GM19035 (cell line): Measurements from ENCODE around the gene CLCN4.

Source experiments
- ATAC-seq: cut with Tn5 transposase; IDR thresholded peaks from one replicate; pipeline ENCODE4 v1.9.1; 2021; ENCODE audit not compliant: unreplicated experiment

Gene CLCN4

GRCh38 chrX:10156199-10157031 is at the start of gene CLCN4:
Gene CLCN4, plus strand, starts transcription at chrX:10156975. Its CDS starts 28,058 bp downstream, at chrX:10185033.
- peak; percentile 80 for ATAC-seq

GRCh38 chrX:10107483-10107882 is 49.3 kb upstream of the CLCN4 start:
- no peak for ATAC-seq

- ATAC-seq, result no peak
These were observed 48.5 kb upstream of the CLCN4 start for GRCh38 chrX:10108288-10108687.

- no peak for ATAC-seq
These were observed 47.1 kb upstream of the CLCN4 start for GRCh38 chrX:10109695-10110094.

- ATAC-seq, result no peak
These were observed 46.3 kb upstream of the CLCN4 start for GRCh38 chrX:10110316-10110935.

- peak; percentile 47 for ATAC-seq
These were observed 45.8 kb upstream of the CLCN4 start for GRCh38 chrX:10110984-10111363.

- ATAC-seq, result peak; percentile 60
These were observed 45.2 kb upstream of the CLCN4 start for GRCh38 chrX:10111364-10112148.

- peak; percentile 42 for ATAC-seq
These were observed 44.3 kb upstream of the CLCN4 start for GRCh38 chrX:10112510-10112909.

- ATAC-seq, result no peak
These were observed 41.7 kb upstream of the CLCN4 start for GRCh38 chrX:10115082-10115481.

GRCh38 chrX:10117301-10117700 is 39.5 kb upstream of the CLCN4 start:
- no peak for ATAC-seq

- no peak for ATAC-seq
These were observed 38.9 kb upstream of the CLCN4 start for GRCh38 chrX:10117864-10118377.

GRCh38 chrX:10118530-10118929 is 38.2 kb upstream of the CLCN4 start:
- no peak for ATAC-seq

- peak; percentile 54 for ATAC-seq
These were observed 37.3 kb upstream of the CLCN4 start for GRCh38 chrX:10119399-10119990.

- no peak for ATAC-seq
These were observed 36.4 kb upstream of the CLCN4 start for GRCh38 chrX:10120331-10120730.

- no peak for ATAC-seq
These were observed 35.9 kb upstream of the CLCN4 start for GRCh38 chrX:10120828-10121227.

- peak; percentile 82 for ATAC-seq
These were observed 35.0 kb upstream of the CLCN4 start for GRCh38 chrX:10121787-10122186.

- ATAC-seq, result no peak
These were observed 32.1 kb upstream of the CLCN4 start for GRCh38 chrX:10124506-10125247.

GRCh38 chrX:10125248-10125615 is 31.5 kb upstream of the CLCN4 start:
- no peak for ATAC-seq

- ATAC-seq, result no peak
These were observed 30.7 kb upstream of the CLCN4 start for GRCh38 chrX:10126044-10126443.

- ATAC-seq, result no peak
These were observed 29.9 kb upstream of the CLCN4 start for GRCh38 chrX:10126834-10127233.
